Measurements from ENCODE around the gene DSCAML1. TPM values are rescaled to one million over a fixed set of nuclear protein-coding genes. Genes with fewer than 3 reads are reported as not detected.

Gene DSCAML1
- total RNA-seq, 2 donors from 2014 or later: 0.33 to 1.6 TPM

DNA sequence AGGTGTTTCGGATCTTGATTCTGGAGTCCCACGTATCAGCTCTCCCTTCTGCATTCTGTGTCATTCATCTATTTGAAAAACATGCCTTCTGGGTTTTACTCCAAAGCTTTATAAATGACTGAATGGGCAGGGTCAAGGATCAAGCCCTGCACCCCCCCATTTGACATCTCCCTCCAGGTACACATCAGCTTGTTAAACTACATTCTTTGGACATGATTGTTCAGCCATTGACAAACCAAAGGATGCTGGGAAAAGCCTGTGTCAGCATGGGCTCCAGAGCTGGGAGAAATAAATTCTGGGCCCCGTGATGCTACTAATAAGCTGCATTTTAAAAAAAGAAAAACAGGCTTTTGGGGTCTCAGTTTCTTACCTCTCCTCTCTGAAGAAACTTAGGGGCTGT, 103.7 kb downstream of the DSCAML1 start:
- no peaks in the 10 kb centered on the region for H3K4me1 ChIP-seq
- ATAC-seq (no peak), DNase-seq (no peak)
- no peaks in the 10 kb centered on the region for H3K27me3 ChIP-seq
- WGBS, 2 donors: 80 to 83% methylated on average over 3 of the region's 3 CpGs
- H3K27ac ChIP-seq: no peak overlapping the region
- no peak overlapping the region for H3K4me3 ChIP-seq
- H3K36me3 ChIP-seq (replicated peaks in 1 of 2; ENCODE audit: insufficient read depth in 1 of 2, low read depth in 2 of 2): no peaks in the 10 kb centered on the region
- no peaks in the 10 kb centered on the region for H3K9me3 ChIP-seq
- no peak for TF ChIP-seq POLR2A (IDR thresholded peaks at IDR 0.05)
- intact Hi-C loops (cut with DNase I): no loop called here

DNA sequence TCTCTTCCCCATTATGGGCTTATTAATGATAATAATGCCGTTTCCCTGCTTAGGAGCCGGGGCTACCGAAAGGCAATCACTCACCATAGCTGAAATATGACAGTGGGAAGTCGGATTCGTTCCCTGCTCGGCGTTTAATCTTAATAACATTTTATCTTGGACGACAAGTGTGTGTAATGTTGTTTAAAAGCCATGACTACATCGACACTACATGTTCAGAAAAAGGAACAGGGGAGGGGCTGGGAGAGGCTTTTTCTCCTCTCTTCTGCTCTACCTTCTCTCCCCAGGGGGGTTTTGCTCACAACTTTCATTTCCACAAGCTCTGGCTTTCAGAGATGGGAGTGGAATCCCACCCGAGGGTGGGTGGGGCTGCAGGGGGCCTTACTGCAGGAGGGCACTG, 105.5 kb downstream of the DSCAML1 start:
- WGBS, 2 donors: 48 to 53% methylated on average over 10 of the region's 10 CpGs
- no peak for DNase-seq
- no peak for ATAC-seq

DNA sequence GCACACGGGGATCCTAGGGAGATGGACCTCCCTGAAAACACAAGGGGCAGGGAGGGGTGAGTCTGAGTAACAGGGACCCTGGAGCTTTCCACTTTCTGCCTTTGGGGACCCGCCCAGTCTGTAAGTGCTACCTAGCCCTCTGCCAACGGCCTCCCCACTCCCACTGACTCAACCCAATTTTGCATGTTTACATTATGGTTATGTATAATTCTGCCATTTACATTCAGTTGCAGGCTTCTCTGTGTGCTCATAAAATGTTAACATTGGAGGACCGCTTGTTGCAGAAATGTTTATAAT, 105.8 kb downstream of the DSCAML1 start:
- DNase-seq (no peak), ATAC-seq (no peak)
- H3K27me3 ChIP-seq: no peaks in the 10 kb centered on the region
- H3K9me3 ChIP-seq: no peaks in the 10 kb centered on the region
- H3K36me3 ChIP-seq (replicated peaks in 1 of 2; ENCODE audit: insufficient read depth in 1 of 2, low read depth in 2 of 2): no peaks in the 10 kb centered on the region
- TF ChIP-seq, protein P1, sequence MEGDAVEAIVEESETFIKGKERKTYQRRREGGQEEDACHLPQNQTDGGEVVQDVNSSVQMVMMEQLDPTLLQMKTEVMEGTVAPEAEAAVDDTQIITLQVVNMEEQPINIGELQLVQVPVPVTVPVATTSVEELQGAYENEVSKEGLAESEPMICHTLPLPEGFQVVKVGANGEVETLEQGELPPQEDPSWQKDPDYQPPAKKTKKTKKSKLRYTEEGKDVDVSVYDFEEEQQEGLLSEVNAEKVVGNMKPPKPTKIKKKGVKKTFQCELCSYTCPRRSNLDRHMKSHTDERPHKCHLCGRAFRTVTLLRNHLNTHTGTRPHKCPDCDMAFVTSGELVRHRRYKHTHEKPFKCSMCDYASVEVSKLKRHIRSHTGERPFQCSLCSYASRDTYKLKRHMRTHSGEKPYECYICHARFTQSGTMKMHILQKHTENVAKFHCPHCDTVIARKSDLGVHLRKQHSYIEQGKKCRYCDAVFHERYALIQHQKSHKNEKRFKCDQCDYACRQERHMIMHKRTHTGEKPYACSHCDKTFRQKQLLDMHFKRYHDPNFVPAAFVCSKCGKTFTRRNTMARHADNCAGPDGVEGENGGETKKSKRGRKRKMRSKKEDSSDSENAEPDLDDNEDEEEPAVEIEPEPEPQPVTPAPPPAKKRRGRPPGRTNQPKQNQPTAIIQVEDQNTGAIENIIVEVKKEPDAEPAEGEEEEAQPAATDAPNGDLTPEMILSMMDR (IDR thresholded peaks at IDR 0.05): no peak
- TF ChIP-seq POLR2A (IDR thresholded peaks at IDR 0.05): no peak
- no peak overlapping the region for H3K4me3 ChIP-seq
- no peaks in the 10 kb centered on the region for H3K4me1 ChIP-seq
- WGBS, 2 donors: 56 to 65% methylated on average over 4 of the region's 4 CpGs
- intact Hi-C loops (cut with DNase I): no loop called here
- H3K27ac ChIP-seq: no peak overlapping the region

More for the DNA sequence above, 105.5 kb downstream of the DSCAML1 start:
- TF ChIP-seq POLR2A (IDR thresholded peaks at IDR 0.05): no peak
- TF ChIP-seq, protein P1 (IDR thresholded peaks at IDR 0.05): no peak
- H3K4me3 ChIP-seq: no peak overlapping the region
- intact Hi-C loops (cut with DNase I): no loop called here
- no peaks in the 10 kb centered on the region for H3K36me3 ChIP-seq (replicated peaks in 1 of 2; ENCODE audit: insufficient read depth in 1 of 2, low read depth in 2 of 2)
- H3K27ac ChIP-seq: no peak overlapping the region
- H3K9me3 ChIP-seq: no peaks in the 10 kb centered on the region
- H3K27me3 ChIP-seq: no peaks in the 10 kb centered on the region
- no peaks in the 10 kb centered on the region for H3K4me1 ChIP-seq

DNA sequence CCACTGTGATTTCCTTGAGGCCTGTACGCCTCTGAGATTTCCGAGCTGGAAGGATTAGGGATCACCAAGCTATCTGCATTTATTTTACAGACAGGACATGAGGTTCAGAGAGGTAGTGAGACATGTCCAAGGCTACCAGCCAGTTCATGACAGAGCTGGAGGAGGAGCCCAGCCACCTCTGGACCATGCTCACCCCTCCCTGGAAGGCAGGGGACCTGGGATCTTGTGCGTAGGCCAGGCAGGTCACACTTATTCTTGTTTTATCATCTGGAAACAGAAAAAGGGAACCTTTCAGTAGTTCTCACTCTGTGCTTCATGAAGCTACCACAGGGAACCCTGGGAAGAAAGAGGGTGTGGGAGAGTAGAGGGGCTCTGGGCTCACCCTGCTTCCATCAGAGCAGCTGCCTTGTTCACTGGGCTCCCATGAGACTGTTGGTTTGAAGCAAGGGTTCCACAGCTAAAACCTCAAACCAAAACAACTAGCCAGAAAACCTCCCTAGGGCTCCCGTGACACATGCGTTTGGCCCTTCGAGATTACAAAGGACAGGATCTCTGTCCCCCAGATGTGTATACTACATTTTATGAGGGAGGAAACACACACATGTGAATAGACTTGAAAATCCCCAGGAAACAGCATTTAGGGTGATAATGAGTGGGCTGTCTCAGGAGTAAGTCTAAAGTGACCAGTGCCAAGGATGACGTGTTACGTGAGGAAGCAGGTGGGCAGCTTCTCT, 106.4 kb downstream of the DSCAML1 start:
- ATAC-seq (no peak), DNase-seq (no peak)
- H3K36me3 ChIP-seq (replicated peaks in 1 of 2; ENCODE audit: insufficient read depth in 1 of 2, low read depth in 2 of 2): no peaks in the 10 kb centered on the region
- no peaks in the 10 kb centered on the region for H3K4me1 ChIP-seq
- intact Hi-C loops (cut with DNase I): no loop called here
- no peaks in the 10 kb centered on the region for H3K27me3 ChIP-seq
- TF ChIP-seq POLR2A (IDR thresholded peaks at IDR 0.05): no peak
- TF ChIP-seq, protein P1 (IDR thresholded peaks at IDR 0.05): no peak
- no peak overlapping the region for H3K27ac ChIP-seq
- H3K9me3 ChIP-seq: no peaks in the 10 kb centered on the region
- no peak overlapping the region for H3K4me3 ChIP-seq
- 73 to 76% methylated on average over 7 to 8 of the region's 8 CpGs for WGBS, 2 donors

DNA sequence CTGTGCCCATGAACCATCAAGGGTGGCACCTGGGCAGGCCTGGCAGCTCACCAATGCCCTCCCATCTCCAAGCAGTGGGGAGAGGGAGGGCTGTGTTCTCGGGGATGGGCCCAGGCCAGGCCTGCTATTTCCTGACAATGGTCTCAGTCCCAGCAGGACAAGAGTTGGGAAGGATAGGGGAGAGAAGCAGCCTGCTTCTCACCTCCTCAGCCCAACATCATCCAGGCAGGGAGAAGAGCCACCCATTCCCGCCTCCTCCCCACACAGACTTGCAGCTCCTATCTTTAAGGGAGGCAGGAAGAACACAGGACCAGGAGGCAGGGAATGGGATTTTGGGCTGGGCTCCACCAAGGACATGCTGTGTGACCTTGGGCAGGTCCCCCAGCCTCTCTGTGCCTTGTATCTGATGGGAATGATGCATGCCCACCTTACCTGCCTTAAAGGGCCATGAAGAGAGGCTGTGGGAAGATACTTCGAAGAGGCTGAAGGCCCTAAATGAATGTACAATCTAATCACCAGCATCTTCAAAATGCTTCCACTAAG, 108.7 kb downstream of the DSCAML1 start:
- no peak for ATAC-seq
- Histone ChIP-seq H3K27ac (no peak overlapping the region), H3K27me3 (no peaks in the 10 kb centered on the region), H3K36me3 (replicated peaks in 1 of 2; ENCODE audit: insufficient read depth in 1 of 2, low read depth in 2 of 2) (no peaks in the 10 kb centered on the region), H3K4me1 (no peaks in the 10 kb centered on the region), H3K4me3 (no peak overlapping the region), H3K9me3 (no peaks in the 10 kb centered on the region)
- intact Hi-C loops (cut with DNase I): no loop called here
- no peak for DNase-seq
- TF ChIP-seq, protein P1 (IDR thresholded peaks at IDR 0.05): no peak
- TF ChIP-seq POLR2A (IDR thresholded peaks at IDR 0.05): no peak
- WGBS, 2 donors: 59 to 60% methylated on average over 3 of the region's 3 CpGs
